Endothelial cell (in vitro differentiated cells): ENCODE measurements around the gene SEMA3G. TPM values are rescaled to one million over a fixed set of nuclear protein-coding genes. Genes with fewer than 3 reads are reported as not detected.
A peak's percentile ranks its signal among the peaks of the same experiment; 100 is the strongest.

ENCODE experiments used
- DNase-seq: peaks from one replicate; pipeline ENCODE4 v3.0.0; 2021; ENCODE audit warnings: low spot score
- H3K27ac Mint-ChIP-seq: one replicate; pipeline ENCODE4 v1.8.0; 2021; ENCODE audit warnings: mixed read lengths, inconsistent platforms; ENCODE audit not compliant: unreplicated experiment
- H3K27me3 Mint-ChIP-seq: one replicate; pipeline ENCODE4 v1.8.0; 2021; ENCODE audit warnings: mild to moderate bottlenecking, moderate library complexity, mixed read lengths, inconsistent platforms; ENCODE audit not compliant: unreplicated experiment
- H3K36me3 Mint-ChIP-seq: one replicate; pipeline ENCODE4 v1.8.0; 2021; ENCODE audit warnings: mild to moderate bottlenecking, low read depth, mixed read lengths, inconsistent platforms; ENCODE audit not compliant: unreplicated experiment
- H3K4me1 Mint-ChIP-seq: one replicate; pipeline ENCODE4 v1.8.0; 2021; ENCODE audit warnings: mild to moderate bottlenecking, mixed read lengths, inconsistent platforms; ENCODE audit not compliant: unreplicated experiment
- H3K4me3 Mint-ChIP-seq: one replicate; pipeline ENCODE4 v1.8.0; 2021; ENCODE audit warnings: mild to moderate bottlenecking, mixed read lengths, inconsistent platforms; ENCODE audit not compliant: unreplicated experiment
- H3K9me3 Mint-ChIP-seq: one replicate; pipeline ENCODE4 v1.8.0; 2021; ENCODE audit warnings: mixed read lengths, inconsistent platforms; ENCODE audit not compliant: unreplicated experiment
- total RNA-seq: library from RNA; stranded (reverse); fragmentation: NEBNext Ultra II Directional; extraction: Animal tissue kit (Norgen Biotek cat#: 25700); gene quantifications from one replicate; pipeline ENCODE4 v1.2.1, GENCODE V29; 2021; ENCODE audit not compliant: unreplicated experiment
- TF ChIP-seq, protein P1 (sequence below): fragments of 200-600 bp; sonication (generic); IDR thresholded peaks from one replicate; pipeline ENCODE4 v1.5.0; 2021; ENCODE audit warnings: antibody characterized with exemption; ENCODE audit not compliant: unreplicated experiment

SEMA3G gene
- total RNA-seq, 1 donor from 2014 or later, result 175 TPM

DNA sequence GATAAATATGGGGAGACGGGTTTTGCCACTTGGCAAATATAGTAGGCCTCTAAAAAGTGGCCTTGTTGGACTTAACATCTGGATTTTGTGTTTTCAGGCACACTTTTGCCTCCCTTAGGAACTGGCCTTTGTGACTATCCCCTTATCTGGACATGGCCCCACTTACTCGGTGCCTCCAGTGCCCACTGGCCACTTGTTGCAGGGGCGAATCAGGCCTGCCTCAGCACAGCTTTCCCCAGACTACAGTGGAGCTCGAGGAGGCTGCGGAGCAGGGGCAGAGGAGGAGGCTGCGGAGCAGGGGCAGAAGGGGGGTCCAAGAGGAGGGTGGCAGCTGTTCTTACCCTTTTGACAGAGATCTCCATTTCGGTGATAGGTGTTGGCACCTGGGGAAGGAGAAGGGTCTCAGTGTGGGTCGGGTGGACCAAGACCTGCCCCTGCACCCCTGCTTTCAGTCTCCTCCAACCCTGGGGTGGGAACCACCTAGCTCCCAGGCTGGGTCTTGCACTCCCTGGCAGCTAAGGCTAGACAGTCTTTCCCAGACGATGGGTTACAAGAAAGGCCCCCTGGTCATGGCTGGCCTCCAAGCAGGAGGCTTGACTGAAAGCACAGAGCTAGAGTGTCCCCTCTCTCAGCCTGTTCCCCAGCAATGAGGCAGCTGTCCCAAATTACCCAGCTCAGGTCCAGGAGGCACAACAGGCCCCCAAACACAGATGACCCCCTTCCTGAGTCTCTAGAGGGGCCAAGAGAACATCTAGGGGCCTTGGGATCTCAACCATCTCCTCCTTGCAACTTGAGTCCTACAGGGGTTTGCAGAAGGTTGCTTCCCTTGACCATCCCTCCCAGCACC, 6.1 kb downstream of the SEMA3G start:
- peaks cover 7% of the 10 kb centered on the region for H3K27me3 Mint-ChIP-seq
- H3K9me3 Mint-ChIP-seq, result no peaks in the 10 kb centered on the region
- H3K27ac Mint-ChIP-seq, result no peak overlapping the region
- DNase-seq, result no peak
- H3K4me1 Mint-ChIP-seq, result peaks cover 41% of the 10 kb centered on the region
- TF ChIP-seq, protein P1, sequence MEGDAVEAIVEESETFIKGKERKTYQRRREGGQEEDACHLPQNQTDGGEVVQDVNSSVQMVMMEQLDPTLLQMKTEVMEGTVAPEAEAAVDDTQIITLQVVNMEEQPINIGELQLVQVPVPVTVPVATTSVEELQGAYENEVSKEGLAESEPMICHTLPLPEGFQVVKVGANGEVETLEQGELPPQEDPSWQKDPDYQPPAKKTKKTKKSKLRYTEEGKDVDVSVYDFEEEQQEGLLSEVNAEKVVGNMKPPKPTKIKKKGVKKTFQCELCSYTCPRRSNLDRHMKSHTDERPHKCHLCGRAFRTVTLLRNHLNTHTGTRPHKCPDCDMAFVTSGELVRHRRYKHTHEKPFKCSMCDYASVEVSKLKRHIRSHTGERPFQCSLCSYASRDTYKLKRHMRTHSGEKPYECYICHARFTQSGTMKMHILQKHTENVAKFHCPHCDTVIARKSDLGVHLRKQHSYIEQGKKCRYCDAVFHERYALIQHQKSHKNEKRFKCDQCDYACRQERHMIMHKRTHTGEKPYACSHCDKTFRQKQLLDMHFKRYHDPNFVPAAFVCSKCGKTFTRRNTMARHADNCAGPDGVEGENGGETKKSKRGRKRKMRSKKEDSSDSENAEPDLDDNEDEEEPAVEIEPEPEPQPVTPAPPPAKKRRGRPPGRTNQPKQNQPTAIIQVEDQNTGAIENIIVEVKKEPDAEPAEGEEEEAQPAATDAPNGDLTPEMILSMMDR, result no peak
- H3K36me3 Mint-ChIP-seq, result peaks cover 28% of the 10 kb centered on the region
- H3K4me3 Mint-ChIP-seq, result peak overlapping the region; percentile 77

DNA sequence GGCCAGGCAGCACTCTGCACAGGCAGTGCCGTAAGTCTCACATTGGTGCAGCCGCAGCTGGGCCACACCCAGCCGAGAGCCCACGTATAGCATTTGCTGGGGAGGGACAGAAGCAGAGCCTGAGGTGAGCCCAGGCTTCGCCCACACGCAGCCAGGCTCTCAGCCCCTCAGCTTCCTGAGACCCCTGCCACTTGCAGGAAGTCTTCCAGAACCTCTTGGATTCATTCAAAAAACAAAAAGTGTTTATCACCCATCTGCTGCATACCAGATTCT, 6.9 kb downstream of the SEMA3G start:
- peaks cover 3% of the 10 kb centered on the region for H3K27me3 Mint-ChIP-seq
- TF ChIP-seq, protein P1, result no peak
- H3K4me1 Mint-ChIP-seq, result peaks cover 41% of the 10 kb centered on the region
- H3K4me3 Mint-ChIP-seq, result peak overlapping the region; percentile 77
- DNase-seq, result no peak
- no peaks in the 10 kb centered on the region for H3K9me3 Mint-ChIP-seq
- H3K36me3 Mint-ChIP-seq, result peaks cover 33% of the 10 kb centered on the region
- no peak overlapping the region for H3K27ac Mint-ChIP-seq

DNA sequence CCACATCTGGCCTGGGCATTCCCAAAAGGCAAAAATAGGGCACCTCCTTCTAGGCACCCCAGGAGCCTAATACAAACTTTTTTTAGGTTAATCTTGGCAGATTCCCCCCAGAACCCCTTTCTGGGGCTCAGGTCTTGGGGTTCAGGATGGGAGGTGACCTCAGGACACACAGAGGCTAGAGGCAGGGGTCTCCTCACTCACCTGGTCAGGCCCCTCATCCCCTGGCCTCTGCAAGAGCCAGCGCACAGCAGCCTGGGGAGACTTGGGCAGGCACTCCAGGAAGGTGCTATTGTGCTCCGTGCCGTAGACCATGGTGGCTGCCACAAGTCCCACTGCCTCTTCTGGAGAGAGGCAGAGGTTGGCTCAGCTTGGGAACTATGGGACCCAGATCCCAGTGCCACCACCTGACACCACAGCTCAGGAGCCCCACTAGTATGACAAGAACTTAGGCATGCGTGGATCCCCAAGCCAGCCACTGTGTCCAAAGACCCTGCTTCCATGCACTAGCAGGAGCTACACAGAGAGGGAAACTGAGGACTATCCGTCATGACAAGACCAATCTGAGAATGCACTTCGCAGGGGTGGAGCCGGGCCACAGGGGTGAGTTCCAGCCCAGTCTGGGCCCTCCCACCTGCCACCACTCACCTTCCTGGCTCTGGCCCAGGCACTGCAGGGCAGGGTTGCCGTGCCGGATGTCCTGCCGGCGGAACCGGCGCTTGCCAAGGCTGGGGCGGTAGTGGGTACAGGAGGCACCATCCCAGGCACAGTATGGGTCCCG, 7.4 kb downstream of the SEMA3G start:
- no peak for DNase-seq
- TF ChIP-seq, protein P1, result no peak
- H3K27me3 Mint-ChIP-seq, result peaks cover 3% of the 10 kb centered on the region
- H3K36me3 Mint-ChIP-seq, result peaks cover 35% of the 10 kb centered on the region
- H3K27ac Mint-ChIP-seq, result no peak overlapping the region
- H3K9me3 Mint-ChIP-seq, result no peaks in the 10 kb centered on the region
- peaks cover 41% of the 10 kb centered on the region for H3K4me1 Mint-ChIP-seq
- no peak overlapping the region for H3K4me3 Mint-ChIP-seq

DNA sequence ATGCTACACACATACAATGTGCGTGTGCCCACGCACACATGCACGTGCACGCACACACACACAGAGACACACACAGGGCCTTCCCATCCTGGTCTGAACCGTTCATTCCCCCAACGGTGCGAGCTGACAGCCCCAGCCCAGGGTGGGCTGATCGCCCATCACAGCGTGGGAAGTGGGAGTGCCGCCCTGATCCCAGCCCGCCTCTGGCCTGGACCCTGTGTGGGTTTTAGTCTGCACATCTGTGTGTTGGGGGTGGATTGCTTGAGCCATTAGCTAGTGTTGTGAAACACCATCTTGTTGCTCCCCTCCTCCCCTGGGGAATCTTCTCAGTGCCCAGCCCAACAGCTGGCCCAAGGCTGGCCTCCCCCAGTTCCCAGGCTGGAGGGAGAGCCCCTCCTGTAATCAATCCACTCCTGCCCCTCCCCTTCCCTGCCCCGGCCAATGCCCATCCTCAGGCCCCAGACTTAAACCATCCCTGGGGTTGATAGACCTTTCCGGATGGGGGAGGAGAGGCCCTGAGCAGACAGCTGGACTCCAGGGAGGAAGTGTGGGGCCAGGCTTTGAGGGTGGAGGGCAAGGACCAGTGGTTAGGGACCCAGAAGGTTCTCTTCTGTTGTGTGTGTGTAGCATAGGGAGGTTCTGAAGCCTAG, 8.3 kb downstream of the SEMA3G start:
- Mint-ChIP-seq H3K27ac (peak overlapping the region; percentile 42), H3K4me1 (peaks cover 48% of the 10 kb centered on the region)
- DNase-seq, result no peak

More for the DNA sequence above, 8.3 kb downstream of the SEMA3G start:
- TF ChIP-seq, protein P1, result no peak
- Mint-ChIP-seq H3K27me3 (peaks cover 4% of the 10 kb centered on the region), H3K9me3 (no peaks in the 10 kb centered on the region), H3K4me3 (no peak overlapping the region), H3K36me3 (peaks cover 41% of the 10 kb centered on the region)
